GM12878 (cell line): Measurements from ENCODE around the gene YWHAH.

ENCODE experiments used
- CTCF ChIP-seq, 3 experiments: IDR thresholded peaks in 2 of 3; conservative IDR thresholded peaks in 1 of 3; 2 replicates each; pipeline ENCODE4 v1.5.1; 2011; ENCODE audit warnings: low read depth in 3 of 3, low read length in 3 of 3, mild to moderate bottlenecking in 3 of 3, control low read depth in 2 of 3, moderate library complexity in 2 of 3, inconsistent platforms in 1 of 3, mixed read lengths in 1 of 3; ENCODE audit not compliant: control insufficient read depth in 2 of 3, insufficient read depth in 1 of 3; ENCODE audit errors: extremely low read depth in 1 of 3
- EP300 ChIP-seq, 2 experiments: fragments of 150-350 bp in 1 of 2; IDR thresholded peaks; 2 replicates each; pipeline ENCODE4 v1.6.1; 2011 to 2012; ENCODE audit warnings: low read depth in 2 of 2, low read length in 2 of 2, borderline replicate concordance in 1 of 2, improper control_type of control experiment in 1 of 2, inconsistent platforms in 1 of 2; ENCODE audit not compliant: control insufficient read depth in 1 of 2
- HDAC2 ChIP-seq: fragments of 200-600 bp; sonication (generic); IDR thresholded peaks from 2 replicates; pipeline ENCODE4 v1.6.1; 2017
- PBX3 ChIP-seq: IDR thresholded peaks from 2 replicates; pipeline ENCODE4 v1.6.1; 2011; ENCODE audit warnings: mild to moderate bottlenecking, low read depth, low read length, moderate library complexity; ENCODE audit not compliant: insufficient replicate concordance
- POLR2A ChIP-seq: IDR thresholded peaks from 2 replicates; pipeline ENCODE4 v1.6.1; 2011; ENCODE audit warnings: low read depth, mild to moderate bottlenecking, low read length
- POLR2AphosphoS2 ChIP-seq: IDR thresholded peaks from 2 replicates; pipeline ENCODE4 v1.6.1; 2011; ENCODE audit warnings: low read depth, mild to moderate bottlenecking, low read length, improper control_type of control experiment, moderate library complexity
- RCOR1 ChIP-seq: conservative IDR thresholded peaks from 2 replicates; pipeline ENCODE4 v1.6.1; 2012; ENCODE audit warnings: low read depth, low read length, improper control_type of control experiment
- RUNX3 ChIP-seq: IDR thresholded peaks from 2 replicates; pipeline ENCODE4 v1.6.1; 2012; ENCODE audit warnings: low read length, inconsistent platforms
- SIX5 ChIP-seq: IDR thresholded peaks from 2 replicates; pipeline ENCODE4 v1.6.1; 2011; ENCODE audit warnings: mild to moderate bottlenecking, low read depth, low read length, moderate library complexity; ENCODE audit not compliant: severe bottlenecking
- SPI1 ChIP-seq: IDR thresholded peaks from 2 replicates; pipeline ENCODE4 v1.6.1; 2011; ENCODE audit warnings: low read depth, mild to moderate bottlenecking, low read length, moderate library complexity, borderline replicate concordance; ENCODE audit not compliant: insufficient read depth
- SUZ12 ChIP-seq: fragments of 200-600 bp; sonication (generic); IDR thresholded peaks from one replicate; pipeline ENCODE4 v1.6.1; 2018; ENCODE audit warnings: antibody characterized with exemption, mild to moderate bottlenecking; ENCODE audit not compliant: unreplicated experiment
- TAF1 ChIP-seq: IDR thresholded peaks from 2 replicates; pipeline ENCODE4 v1.6.1; 2011; ENCODE audit warnings: mild to moderate bottlenecking, low read depth, low read length, borderline replicate concordance
- TBL1XR1 ChIP-seq: IDR thresholded peaks from 2 replicates; pipeline ENCODE4 v1.6.1; 2012; ENCODE audit warnings: low read depth, low read length, improper control_type of control experiment
- YBX1 ChIP-seq: fragments of 450-650 bp; IDR thresholded peaks from 2 replicates; pipeline ENCODE4 v1.6.1; 2016; ENCODE audit warnings: antibody characterized with exemption

GRCh38 chr22:31973739-31974138 is 29.4 kb downstream of the YWHAH start:
- TF ChIP-seq CTCF (IDR thresholded peaks at IDR 0.05 in 2 of 3, conservative IDR thresholded peaks at IDR 0.05 in 1 of 3; ENCODE audit: control insufficient read depth in 2 of 3, extremely low read depth in 1 of 3, insufficient read depth in 1 of 3, low read depth in 3 of 3, low read length in 3 of 3) = no peak
- no peak for TF ChIP-seq POLR2AphosphoS2
- no peak for TF ChIP-seq EP300 (IDR thresholded peaks at IDR 0.05; ENCODE audit: borderline replicate concordance in 1 of 2, control insufficient read depth in 1 of 2, low read depth in 2 of 2, low read length in 2 of 2)
- no peak for TF ChIP-seq YBX1
- no peak for TF ChIP-seq TBL1XR1
- no peak for TF ChIP-seq RCOR1
- no peak for TF ChIP-seq TAF1
- no peak for TF ChIP-seq RUNX3
- TF ChIP-seq SPI1 = no peak
- TF ChIP-seq HDAC2 = no peak
- no peak for TF ChIP-seq SIX5
- no peak for TF ChIP-seq PBX3
- no peak for TF ChIP-seq SUZ12
- TF ChIP-seq POLR2A = no peak
